Measurements from ENCODE around the gene EID2B.

EID2B gene, protein sequence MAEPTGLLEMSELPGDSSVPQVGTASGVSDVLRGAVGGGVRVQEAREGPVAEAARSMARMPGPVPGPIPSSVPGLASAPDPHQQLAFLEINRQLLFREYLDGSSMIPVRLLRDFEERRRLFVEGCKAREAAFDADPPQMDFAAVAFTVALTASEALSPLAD

GRCh38 chr19:39532233-39533002, at the start of gene EID2B:
TSS of gene EID2B (minus strand) at chr19:39532852. CDS start at chr19:39532802, 50 bp downstream.
- Histone ChIP-seq H3K4me1 (ENCODE audit: control insufficient read depth in 2 of 2, insufficient read depth in 2 of 2, low read length in 2 of 2) (peaks cover 2 to 5% of the 10 kb centered on the region in 2 donors), H3K27ac (ENCODE audit: low read depth in 2 of 2, low read length in 2 of 2) (peak within 1 kb of the TSS; percentile 40 to 72), H3K27me3 (ENCODE audit: control insufficient read depth in 2 of 2, insufficient read depth in 2 of 2, low read length in 2 of 2) (no peaks in the 10 kb centered on the region), H3K9me3 (ENCODE audit: control insufficient read depth in 2 of 2, low read length in 2 of 2) (no peaks in the 10 kb centered on the region), H3K4me3 (ENCODE audit: low read length in 2 of 2) (peak within 1 kb of the TSS; percentile 71 to 72), H3K36me3 (ENCODE audit: control insufficient read depth in 2 of 2, insufficient read depth in 2 of 2, low read length in 2 of 2) (no peaks in the 10 kb centered on the region), H3K9ac (ENCODE audit: low read depth in 1 of 2, low read length in 2 of 2) (peak within 1 kb of the TSS; percentile 27 to 62)

- Histone ChIP-seq H3K4me3 (ENCODE audit: low read length in 2 of 2) (no peak overlapping the region), H3K9ac (ENCODE audit: low read depth in 1 of 2, low read length in 2 of 2) (no peak overlapping the region), H3K27me3 (ENCODE audit: control insufficient read depth in 2 of 2, insufficient read depth in 2 of 2, low read length in 2 of 2) (no peaks in the 10 kb centered on the region), H3K27ac (ENCODE audit: low read depth in 2 of 2, low read length in 2 of 2) (no peak overlapping the region), H3K36me3 (ENCODE audit: control insufficient read depth in 2 of 2, insufficient read depth in 2 of 2, low read length in 2 of 2) (no peaks in the 10 kb centered on the region), H3K9me3 (ENCODE audit: control insufficient read depth in 2 of 2, low read length in 2 of 2) (peaks cover 0 to 4% of the 10 kb centered on the region in 2 donors), H3K4me1 (ENCODE audit: control insufficient read depth in 2 of 2, insufficient read depth in 2 of 2, low read length in 2 of 2) (peaks cover 0 to 2% of the 10 kb centered on the region in 2 donors)
These were observed 49.8 kb upstream of the EID2B start for GRCh38 chr19:39582442-39582841.

DNA sequence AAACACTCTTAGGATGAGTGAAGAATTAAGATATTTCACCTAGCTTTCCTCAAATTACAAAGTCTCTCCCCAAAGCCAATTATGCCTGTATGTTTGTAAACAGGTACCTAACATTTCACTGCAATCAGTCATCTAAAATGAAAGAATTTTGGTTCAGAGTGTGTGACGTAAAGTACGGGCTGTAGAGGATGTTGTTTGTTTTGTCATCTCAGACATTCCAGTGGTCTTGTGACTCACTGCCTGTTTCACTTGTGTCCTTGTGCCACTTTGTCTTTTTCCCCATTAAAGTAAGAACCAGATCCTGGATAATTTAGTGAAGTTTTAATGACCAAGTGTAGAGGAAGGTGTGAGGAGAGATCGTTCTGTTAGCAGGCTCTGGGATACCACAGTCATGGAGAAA, 36.0 kb upstream of the EID2B start:
- H3K9me3 ChIP-seq (ENCODE audit: control insufficient read depth in 2 of 2, low read length in 2 of 2), result no peaks in the 10 kb centered on the region
- H3K4me1 ChIP-seq (ENCODE audit: control insufficient read depth in 2 of 2, insufficient read depth in 2 of 2, low read length in 2 of 2), result no peaks in the 10 kb centered on the region
- H3K36me3 ChIP-seq (ENCODE audit: control insufficient read depth in 2 of 2, insufficient read depth in 2 of 2, low read length in 2 of 2), result no peaks in the 10 kb centered on the region
- no peak overlapping the region for H3K27ac ChIP-seq (ENCODE audit: low read depth in 2 of 2, low read length in 2 of 2)
- peaks cover 2 to 5% of the 10 kb centered on the region in 2 donors for H3K27me3 ChIP-seq (ENCODE audit: control insufficient read depth in 2 of 2, insufficient read depth in 2 of 2, low read length in 2 of 2)
- no peak overlapping the region for H3K9ac ChIP-seq (ENCODE audit: low read depth in 1 of 2, low read length in 2 of 2)
- no peak overlapping the region for H3K4me3 ChIP-seq (ENCODE audit: low read length in 2 of 2)

DNA sequence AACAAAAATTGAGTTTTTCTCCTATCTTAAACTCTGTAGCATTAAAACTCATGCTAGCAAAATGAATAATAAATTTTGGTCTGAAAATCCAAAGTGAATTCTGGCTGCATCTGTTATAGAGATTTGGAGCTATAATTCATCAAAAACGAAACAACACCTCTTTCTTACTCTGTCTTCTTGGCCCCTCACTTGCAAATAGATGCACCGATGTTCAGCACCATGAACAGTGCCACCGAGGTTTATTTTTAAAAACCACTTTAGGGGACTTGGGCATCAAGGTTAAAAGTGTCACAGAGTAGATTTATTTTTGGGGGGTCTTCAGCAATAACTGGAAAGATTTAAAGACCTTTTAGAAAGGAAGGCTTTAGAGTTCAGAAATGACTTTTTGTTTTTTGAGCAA, 33.4 kb upstream of the EID2B start:
- Histone ChIP-seq H3K9ac (ENCODE audit: low read depth in 1 of 2, low read length in 2 of 2) (no peak overlapping the region), H3K36me3 (ENCODE audit: control insufficient read depth in 2 of 2, insufficient read depth in 2 of 2, low read length in 2 of 2) (no peaks in the 10 kb centered on the region), H3K4me3 (ENCODE audit: low read length in 2 of 2) (no peak overlapping the region), H3K4me1 (ENCODE audit: control insufficient read depth in 2 of 2, insufficient read depth in 2 of 2, low read length in 2 of 2) (no peaks in the 10 kb centered on the region), H3K27ac (ENCODE audit: low read depth in 2 of 2, low read length in 2 of 2) (no peak overlapping the region), H3K27me3 (ENCODE audit: control insufficient read depth in 2 of 2, insufficient read depth in 2 of 2, low read length in 2 of 2) (peaks cover 2 to 5% of the 10 kb centered on the region in 2 donors), H3K9me3 (ENCODE audit: control insufficient read depth in 2 of 2, low read length in 2 of 2) (no peaks in the 10 kb centered on the region)

- Histone ChIP-seq H3K36me3 (ENCODE audit: control insufficient read depth in 2 of 2, insufficient read depth in 2 of 2, low read length in 2 of 2) (no peaks in the 10 kb centered on the region), H3K4me3 (ENCODE audit: low read length in 2 of 2) (no peak overlapping the region), H3K27ac (ENCODE audit: low read depth in 2 of 2, low read length in 2 of 2) (no peak overlapping the region), H3K4me1 (ENCODE audit: control insufficient read depth in 2 of 2, insufficient read depth in 2 of 2, low read length in 2 of 2) (no peaks in the 10 kb centered on the region), H3K9me3 (ENCODE audit: control insufficient read depth in 2 of 2, low read length in 2 of 2) (no peaks in the 10 kb centered on the region), H3K9ac (ENCODE audit: low read depth in 1 of 2, low read length in 2 of 2) (no peak overlapping the region), H3K27me3 (ENCODE audit: control insufficient read depth in 2 of 2, insufficient read depth in 2 of 2, low read length in 2 of 2) (peaks cover 2 to 3% of the 10 kb centered on the region in 2 donors)
These were observed 30.8 kb upstream of the EID2B start for GRCh38 chr19:39563408-39563807.

DNA sequence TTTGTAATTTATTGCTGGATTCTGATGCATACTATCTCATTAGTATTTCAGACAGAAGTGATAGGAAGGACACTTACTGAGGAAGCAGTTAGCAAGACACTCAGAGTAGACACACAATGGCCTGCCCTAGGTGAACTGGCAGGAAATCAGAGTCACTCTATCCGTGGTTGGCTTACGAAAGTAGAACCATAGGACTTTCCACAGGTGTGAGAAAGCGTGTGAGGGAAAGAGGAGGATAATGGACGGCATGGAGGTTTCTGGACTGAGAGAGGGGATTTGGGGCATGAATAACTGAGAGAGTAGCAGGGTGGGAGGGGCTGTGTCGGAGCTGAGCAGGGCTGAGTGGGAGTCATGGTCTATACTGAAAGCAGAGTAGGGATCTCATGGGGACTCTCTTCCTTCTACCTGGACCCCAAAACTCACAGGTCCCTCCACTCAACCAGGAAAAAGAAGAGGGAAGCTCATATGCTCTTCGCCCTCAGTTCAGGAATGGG, 26.0 kb upstream of the EID2B start:
- H3K36me3 ChIP-seq (ENCODE audit: control insufficient read depth in 2 of 2, insufficient read depth in 2 of 2, low read length in 2 of 2), result no peaks in the 10 kb centered on the region
- no peaks in the 10 kb centered on the region for H3K27me3 ChIP-seq (ENCODE audit: control insufficient read depth in 2 of 2, insufficient read depth in 2 of 2, low read length in 2 of 2)
- no peaks in the 10 kb centered on the region for H3K4me1 ChIP-seq (ENCODE audit: control insufficient read depth in 2 of 2, insufficient read depth in 2 of 2, low read length in 2 of 2)
- H3K4me3 ChIP-seq (ENCODE audit: low read length in 2 of 2), result peak overlapping the region in 1 of 2 donors; percentile 20
- no peaks in the 10 kb centered on the region for H3K9me3 ChIP-seq (ENCODE audit: control insufficient read depth in 2 of 2, low read length in 2 of 2)
- no peak overlapping the region for H3K9ac ChIP-seq (ENCODE audit: low read depth in 1 of 2, low read length in 2 of 2)
- H3K27ac ChIP-seq (ENCODE audit: low read depth in 2 of 2, low read length in 2 of 2), result no peak overlapping the region

GRCh38 chr19:39557811-39558623, 25.4 kb upstream of the EID2B start:
- Histone ChIP-seq H3K9me3 (ENCODE audit: control insufficient read depth in 2 of 2, low read length in 2 of 2) (no peaks in the 10 kb centered on the region), H3K4me3 (ENCODE audit: low read length in 2 of 2) (peak overlapping the region in 1 of 2 donors; percentile 20), H3K4me1 (ENCODE audit: control insufficient read depth in 2 of 2, insufficient read depth in 2 of 2, low read length in 2 of 2) (no peaks in the 10 kb centered on the region), H3K27ac (ENCODE audit: low read depth in 2 of 2, low read length in 2 of 2) (no peak overlapping the region), H3K36me3 (ENCODE audit: control insufficient read depth in 2 of 2, insufficient read depth in 2 of 2, low read length in 2 of 2) (no peaks in the 10 kb centered on the region), H3K27me3 (ENCODE audit: control insufficient read depth in 2 of 2, insufficient read depth in 2 of 2, low read length in 2 of 2) (peaks cover 0 to 6% of the 10 kb centered on the region in 2 donors), H3K9ac (ENCODE audit: low read depth in 1 of 2, low read length in 2 of 2) (no peak overlapping the region)

- Histone ChIP-seq H3K9ac (ENCODE audit: low read depth in 1 of 2, low read length in 2 of 2) (no peak overlapping the region), H3K4me1 (ENCODE audit: control insufficient read depth in 2 of 2, insufficient read depth in 2 of 2, low read length in 2 of 2) (no peaks in the 10 kb centered on the region), H3K9me3 (ENCODE audit: control insufficient read depth in 2 of 2, low read length in 2 of 2) (no peaks in the 10 kb centered on the region)
These were observed 23.2 kb upstream of the EID2B start for GRCh38 chr19:39555883-39556282.

GRCh38 chr19:39554701-39555311, 22.2 kb upstream of the EID2B start:
- H3K4me1 ChIP-seq (ENCODE audit: control insufficient read depth in 2 of 2, insufficient read depth in 2 of 2, low read length in 2 of 2), result no peaks in the 10 kb centered on the region
- H3K4me3 ChIP-seq (ENCODE audit: low read length in 2 of 2), result no peak overlapping the region
- H3K9me3 ChIP-seq (ENCODE audit: control insufficient read depth in 2 of 2, low read length in 2 of 2), result no peaks in the 10 kb centered on the region
- H3K27ac ChIP-seq (ENCODE audit: low read depth in 2 of 2, low read length in 2 of 2), result no peak overlapping the region
- H3K36me3 ChIP-seq (ENCODE audit: control insufficient read depth in 2 of 2, insufficient read depth in 2 of 2, low read length in 2 of 2), result no peaks in the 10 kb centered on the region
- H3K27me3 ChIP-seq (ENCODE audit: control insufficient read depth in 2 of 2, insufficient read depth in 2 of 2, low read length in 2 of 2), result peaks cover 0 to 6% of the 10 kb centered on the region in 2 donors
- no peak overlapping the region for H3K9ac ChIP-seq (ENCODE audit: low read depth in 1 of 2, low read length in 2 of 2)

More at GRCh38 chr19:39555883-39556282, 23.2 kb upstream of the EID2B start:
- Histone ChIP-seq H3K4me3 (ENCODE audit: low read length in 2 of 2) (no peak overlapping the region), H3K36me3 (ENCODE audit: control insufficient read depth in 2 of 2, insufficient read depth in 2 of 2, low read length in 2 of 2) (no peaks in the 10 kb centered on the region), H3K27me3 (ENCODE audit: control insufficient read depth in 2 of 2, insufficient read depth in 2 of 2, low read length in 2 of 2) (peaks cover 0 to 6% of the 10 kb centered on the region in 2 donors), H3K27ac (ENCODE audit: low read depth in 2 of 2, low read length in 2 of 2) (no peak overlapping the region)

All from mucosa of rectum (tissue), 2 donors.